ENCODE results near the gene CELF5.
"Not testable (repeated sequence)": the region's sequence is repeated elsewhere in the genome, so short reads cannot be mapped to it uniquely, and the experiment has no call there.

CELF5 gene

DNA sequence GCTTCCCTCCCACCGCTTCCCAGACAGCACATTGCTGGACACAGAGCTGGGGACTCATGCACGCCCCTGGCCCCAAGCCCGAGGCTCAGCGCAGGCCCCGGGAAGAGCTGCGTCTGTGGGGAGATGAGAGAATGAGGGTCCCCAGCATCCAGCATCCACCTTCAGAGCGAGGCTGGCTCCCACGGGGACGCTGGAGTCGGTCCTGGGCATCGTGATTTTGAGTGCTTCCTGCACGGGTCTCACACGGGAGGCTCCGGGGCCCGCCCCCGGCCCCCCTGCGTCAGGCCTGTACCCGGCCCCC is 34.0 kb upstream of the CELF5 start:
- no peak for DNase-seq

DNA sequence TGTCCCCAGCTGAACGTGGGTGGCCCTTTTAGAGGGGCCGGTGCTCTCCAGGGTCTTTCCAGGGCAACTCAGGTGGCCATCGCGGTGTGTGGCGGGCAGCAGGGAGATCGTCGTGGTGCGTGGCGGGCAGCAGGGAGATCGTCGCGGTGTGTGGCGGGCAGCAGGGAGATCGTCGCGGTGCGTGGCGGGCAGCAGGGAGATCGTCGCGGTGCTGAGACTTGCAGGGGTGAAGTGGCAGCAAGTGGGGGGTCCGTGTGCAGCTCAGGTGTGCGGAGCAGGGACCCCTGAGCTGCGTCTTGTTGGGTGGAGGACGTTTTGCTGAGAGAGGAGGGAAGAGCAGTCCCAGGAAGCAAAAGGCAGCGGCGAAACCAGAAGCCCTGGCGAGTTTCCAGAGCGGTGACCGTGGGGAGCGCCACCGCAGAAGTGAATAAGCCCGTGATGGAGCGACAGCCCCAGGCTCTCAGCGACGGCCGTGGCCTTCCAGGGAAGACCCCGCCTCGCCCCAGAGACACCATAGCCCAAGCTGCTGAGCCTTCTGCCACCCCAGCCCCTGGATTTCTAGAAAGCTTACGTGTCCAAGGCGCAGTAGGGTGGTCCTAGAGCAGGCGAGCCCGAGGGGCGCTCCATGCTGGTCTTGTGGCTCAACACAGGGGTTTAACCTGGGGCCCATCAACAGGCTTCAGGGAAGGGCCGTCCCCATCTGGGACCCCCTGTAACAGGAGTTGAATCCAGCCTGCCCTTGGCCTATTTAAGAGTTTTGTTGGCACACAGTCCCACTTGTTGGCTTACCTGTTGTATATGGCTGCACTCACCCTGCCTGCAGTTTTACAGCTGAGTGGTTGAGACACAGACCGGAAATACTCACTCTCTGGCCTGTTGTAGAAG is 33.3 kb upstream of the CELF5 start:
- no peak for DNase-seq

DNA sequence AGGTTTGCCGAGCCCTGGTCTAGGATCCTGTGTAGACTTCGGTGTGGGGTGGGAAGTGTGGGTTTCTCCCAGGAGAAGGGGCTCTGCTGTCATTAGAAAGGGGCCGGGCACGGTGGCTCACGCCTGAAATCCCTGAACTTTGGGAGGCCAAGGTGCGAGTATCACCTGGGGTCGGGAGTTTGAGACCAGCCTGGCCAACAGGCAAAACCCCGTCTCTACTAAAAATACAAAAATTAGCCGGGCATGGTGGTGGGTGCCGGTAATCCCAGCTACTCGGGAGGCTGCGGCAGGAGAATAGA is 32.7 kb upstream of the CELF5 start:
- not testable (repeated sequence) for DNase-seq

DNA sequence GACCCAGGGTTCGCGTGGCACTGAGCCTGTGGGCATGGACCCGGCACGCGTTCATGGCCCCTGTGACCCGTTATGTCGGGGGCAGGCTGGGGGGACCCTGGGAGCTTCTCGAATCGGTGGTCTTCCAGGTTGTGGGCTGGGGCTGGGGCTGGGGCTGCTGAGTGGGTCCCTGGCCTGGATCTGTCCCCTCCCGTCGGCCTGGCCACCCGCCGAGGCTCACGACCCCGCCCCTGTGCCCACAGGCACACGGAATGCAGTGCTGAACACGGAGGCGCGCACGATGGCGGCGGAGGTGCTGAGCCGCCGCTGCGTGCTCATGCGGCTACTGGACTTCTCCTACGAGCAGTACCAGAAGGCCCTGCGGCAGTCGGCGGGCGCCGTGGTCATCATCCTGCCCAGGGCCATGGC is 32.2 kb upstream of the CELF5 start:
- DNase-seq = no peak

DNA sequence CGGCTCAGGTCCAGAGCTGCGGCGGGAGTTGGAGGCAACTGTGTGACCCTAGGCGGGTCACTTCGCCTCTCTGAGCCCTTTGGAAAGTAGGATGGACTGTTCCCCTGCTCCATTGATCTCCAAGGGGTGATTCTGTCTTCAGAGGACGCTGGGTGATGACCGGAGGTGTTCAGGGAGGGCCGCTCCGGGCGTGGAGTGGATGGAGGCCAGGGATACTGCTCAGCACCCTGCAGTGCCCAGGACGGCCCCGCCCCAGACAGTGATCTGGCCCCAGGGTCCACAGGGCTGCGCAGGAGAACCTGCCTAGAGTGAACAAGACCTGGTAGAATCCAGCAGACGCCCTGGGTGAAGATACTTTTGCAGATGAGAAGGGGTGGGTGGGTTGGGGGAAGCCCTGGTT is 31.8 kb upstream of the CELF5 start:
- DNase-seq = no peak

DNA sequence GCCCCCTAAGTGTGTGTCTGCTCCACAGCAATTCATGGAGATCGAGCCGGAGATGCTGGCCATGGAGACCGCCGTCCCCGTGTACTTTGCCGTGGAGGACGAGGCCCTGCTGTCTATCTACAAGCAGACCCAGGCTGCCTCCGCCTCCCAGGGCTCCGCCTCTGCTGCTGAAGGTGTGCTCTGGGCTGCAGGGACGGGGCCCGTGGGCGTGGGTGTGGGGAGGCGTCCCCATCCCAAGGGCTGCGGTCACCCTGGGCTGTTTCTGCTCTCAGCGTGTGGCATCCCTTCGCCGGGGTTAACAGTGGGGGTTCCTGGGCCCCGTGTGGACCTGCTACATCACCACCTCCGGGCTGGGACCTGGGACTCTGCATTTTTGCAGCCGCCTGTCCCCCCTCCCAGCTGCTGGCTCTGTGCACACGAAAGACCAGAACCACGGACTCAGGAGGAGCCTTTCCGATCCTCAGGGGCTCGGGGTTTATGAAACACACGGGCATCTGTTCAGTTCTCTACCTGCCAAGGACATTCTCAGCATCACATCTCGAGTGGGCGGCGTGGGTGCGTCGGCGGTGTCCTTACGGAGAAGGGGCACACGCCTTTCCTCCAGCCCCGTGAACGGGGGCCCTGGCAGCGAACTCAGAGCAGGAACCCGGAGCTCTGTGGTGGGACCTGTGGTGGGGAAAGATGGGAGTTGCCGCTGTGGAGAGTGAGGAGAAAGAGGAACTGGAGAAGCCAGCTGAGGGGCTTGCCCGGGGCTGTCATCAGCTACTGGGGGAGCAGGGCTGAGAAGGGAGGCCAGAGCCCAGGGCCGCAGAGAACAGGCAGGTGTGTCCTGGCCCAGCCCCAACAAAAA is 31.0 kb upstream of the CELF5 start:
- no peak for DNase-seq

DNA sequence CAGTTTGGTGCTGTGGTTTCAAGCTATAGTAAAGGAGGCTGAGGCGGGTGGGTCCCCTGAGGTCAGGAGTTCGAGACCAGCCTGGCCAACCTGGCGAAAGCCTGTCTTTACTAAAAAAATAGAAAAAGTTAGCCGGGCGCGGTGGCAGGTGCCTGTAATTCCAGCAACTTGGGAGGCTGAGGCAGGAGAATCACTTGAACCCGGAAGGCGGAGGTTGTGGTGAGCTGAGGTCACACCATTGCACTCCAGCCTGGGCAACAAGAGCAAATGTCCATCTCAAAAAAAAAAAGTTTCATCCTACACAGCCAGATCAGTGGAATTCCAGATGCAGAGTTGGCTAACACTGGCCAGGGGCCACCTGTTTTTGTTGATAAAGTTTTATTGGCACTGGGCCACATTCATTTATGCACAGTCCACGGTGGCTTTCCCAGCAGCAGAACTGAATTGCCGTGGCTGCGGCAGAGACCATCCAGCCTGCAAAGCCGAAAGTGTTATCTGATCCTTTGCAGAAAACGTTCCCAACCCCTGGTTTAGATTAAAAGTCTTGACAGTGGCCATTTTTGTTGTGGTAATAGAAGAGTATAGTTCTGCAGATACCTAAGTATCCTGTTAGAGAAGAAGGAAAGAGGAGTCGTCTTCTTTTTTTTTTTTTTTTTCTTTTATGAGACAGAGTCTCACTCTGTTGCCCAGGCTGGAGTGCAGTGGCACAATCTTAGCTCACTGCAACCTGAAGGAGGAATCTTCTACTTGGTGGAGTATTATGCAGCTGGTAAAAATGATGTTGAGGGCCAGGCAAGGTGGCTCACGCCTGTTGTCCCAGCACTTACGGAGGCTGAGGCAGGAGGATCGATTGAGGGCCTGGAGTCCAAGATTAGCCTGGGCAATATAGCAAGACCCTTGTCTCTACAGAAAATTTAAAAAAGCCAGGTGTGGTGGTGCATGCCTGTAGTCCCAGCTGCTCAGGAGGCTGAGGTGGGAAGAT is 30.1 kb upstream of the CELF5 start:
- no peak for DNase-seq

DNA sequence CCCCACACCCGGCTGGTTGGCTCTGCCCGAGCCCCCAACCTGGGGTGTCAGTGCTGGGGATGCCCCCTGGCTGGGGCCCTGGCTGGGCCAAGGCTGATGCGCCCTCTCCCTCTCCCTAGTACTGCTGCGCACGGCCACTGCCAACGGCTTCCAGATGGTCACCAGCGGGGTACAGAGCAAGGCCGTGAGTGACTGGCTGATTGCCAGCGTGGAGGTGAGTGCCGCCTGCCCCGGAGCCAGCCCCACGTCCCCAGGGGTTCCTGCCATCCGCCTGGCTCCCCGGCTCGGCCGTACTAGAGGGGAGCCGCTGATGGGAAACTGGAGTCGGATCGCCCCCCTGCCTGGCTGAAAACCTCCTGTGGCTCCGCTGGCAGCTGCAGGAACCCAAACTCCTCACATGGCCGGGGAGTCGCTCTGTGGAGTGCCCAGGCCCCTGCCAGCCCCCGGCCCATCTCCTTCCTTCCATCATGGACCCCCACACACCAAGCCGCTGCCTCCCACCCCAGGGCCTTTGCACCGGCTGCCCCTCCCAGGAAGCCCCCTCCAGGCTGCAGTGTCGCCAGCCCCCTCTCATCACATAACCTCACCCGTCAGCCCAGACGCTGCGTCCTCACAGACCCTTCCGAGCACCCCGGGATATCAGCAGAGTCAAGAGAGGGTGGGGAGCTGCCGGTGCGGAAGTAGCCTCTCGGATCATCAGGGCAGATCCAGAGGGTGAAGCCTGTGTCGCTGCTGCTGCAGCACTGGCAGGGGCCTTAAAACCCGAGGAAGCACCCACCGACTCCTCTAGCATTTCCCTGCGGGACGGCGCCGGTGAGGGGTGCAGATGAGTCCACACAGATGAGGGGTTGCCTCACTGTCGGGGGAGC is 28.2 kb upstream of the CELF5 start:
- DNase-seq = no peak

DNA sequence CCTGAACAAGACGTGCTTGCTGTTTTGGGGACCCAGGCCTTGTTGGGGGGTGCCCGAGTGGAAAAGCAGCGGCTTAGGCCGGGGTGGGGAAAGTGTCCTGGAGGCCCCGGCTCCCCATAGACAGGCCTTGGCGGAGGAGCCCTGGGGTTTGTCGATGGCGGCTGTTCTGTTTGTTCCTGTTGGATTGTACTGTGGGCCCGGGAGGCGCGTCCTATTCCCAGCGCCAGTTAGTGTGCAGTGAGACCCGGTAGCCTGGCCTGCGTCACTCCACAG is 27.6 kb upstream of the CELF5 start:
- no peak for DNase-seq

DNA sequence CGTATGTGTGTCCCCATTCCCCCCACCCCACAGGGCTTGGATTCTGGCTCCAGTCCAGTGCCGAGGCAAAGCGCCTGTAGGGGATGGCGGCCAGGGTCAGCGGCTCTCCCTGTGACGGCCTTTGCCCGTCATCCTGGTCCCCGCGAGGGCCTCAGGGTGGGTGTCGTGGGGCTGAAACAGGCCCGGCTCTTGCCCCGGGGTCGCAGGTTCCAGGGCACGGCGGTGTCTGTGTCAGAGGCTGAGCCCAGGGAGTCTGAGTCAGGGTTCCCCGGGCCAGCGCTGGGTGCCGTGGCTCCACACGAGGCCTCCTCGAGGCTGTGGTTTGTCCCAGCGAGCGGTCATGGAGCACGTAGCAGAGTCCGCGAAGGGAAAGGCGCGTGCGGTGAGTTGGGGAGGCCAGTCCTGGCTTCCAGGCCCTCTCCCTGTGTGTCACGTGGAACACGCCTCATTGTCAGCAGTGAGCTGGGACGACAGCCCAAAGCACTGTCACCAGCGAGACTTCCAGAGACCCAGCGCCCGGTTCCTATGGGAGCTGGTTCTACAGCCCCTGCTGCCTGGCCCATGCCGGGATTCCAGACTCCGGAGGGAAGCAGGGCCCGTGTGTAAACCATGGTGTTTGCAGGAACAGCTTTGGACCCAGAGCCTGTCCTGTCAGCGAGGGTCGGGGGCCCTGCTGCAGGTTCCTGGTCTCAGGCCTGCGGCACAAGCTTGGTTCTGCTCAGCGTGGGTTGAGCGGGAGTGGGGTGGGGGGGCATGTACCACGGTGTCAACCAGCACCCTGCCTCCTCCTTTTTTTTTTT is 25.4 kb upstream of the CELF5 start:
- no peak for DNase-seq

DNA sequence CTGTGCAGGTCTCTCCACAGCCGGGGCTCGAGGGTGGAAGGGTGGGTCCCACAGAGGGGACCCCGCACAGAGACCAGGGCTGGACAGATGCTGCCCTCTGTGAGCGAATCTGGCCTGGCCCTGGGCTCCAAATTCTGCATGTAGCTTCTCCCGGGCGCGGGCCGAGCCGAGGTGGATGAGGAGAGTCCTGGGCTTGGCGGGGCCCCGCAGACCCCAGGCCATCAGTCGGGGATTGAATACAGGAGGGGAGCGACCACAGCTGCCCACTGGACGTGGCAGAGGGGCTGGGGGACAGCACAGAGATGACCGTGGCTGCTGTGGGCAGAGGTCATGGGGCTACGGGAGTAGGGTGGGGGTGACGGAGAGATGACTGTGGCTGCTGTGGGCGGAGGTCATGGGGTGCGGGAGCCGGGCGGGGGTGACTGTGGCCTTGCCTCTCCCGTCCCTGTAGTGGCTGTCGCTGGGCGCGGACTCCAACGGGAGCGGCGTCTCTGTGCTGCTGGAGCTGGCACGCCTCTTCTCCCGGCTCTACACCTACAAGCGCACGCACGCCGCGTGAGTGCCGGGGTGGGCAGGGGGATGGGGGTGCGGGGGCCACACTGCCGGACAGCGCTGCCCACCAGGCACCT is 23.3 kb upstream of the CELF5 start:
- DNase-seq = no peak

DNA sequence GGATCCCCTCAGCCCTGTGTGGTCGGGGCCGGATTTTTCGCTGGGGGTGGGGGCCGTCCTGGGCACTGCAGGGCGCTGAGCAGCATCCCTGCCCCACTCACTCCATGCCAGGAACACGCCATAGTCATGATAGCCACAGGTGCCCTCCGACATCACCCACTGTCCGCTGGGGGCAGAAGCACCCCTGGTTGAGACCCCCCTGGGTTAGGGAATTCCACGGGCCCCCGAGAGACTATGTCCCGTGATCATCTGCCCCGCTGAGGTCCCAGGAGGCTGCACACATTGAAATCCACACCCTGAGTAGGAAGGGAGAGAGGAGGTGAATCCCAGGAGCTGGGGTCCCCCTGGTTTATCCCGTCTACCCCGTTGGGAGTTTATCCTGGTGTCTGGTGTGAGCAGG is 22.6 kb upstream of the CELF5 start:
- no peak for DNase-seq

DNA sequence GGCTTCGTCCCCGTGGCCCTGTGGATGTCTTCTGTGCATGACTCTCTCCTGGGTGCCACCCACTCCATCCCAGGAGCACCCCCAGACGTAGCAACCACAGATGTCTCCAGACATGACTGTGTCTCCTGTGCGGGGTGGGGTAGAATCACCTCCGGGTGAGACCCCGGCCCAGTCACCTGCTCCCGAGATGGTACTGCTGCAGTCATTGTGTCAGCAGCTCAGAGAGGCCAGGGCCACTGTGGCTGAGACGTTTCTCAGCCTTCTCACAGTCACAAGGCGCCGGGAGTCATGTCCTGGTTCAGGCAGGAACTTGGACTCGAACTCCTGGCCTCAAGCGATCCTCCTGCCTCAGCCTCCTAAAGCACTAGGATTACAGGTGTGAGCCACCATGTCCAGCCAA is 22.1 kb upstream of the CELF5 start:
- DNase-seq = no peak

DNA sequence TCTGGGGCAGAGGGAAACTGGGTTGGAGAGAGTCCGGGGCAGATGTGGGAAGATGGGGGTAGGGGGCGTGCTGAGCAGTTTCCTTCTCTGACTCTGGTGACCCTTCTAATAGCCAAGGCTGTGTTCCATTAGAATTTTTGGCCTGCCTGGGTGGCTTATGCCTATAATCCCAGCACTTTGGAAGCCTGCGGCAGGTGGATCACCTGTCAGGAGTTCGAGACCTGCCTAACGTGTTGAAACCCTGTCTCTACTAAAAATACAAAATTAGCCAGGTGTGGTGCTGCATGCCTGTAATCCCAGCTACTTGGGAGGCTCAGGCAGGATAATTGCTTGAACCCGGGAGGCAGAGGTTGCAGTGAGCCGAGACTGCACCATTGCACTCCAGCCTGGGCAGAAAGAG is 21.6 kb upstream of the CELF5 start:
- not testable (repeated sequence) for DNase-seq

DNA sequence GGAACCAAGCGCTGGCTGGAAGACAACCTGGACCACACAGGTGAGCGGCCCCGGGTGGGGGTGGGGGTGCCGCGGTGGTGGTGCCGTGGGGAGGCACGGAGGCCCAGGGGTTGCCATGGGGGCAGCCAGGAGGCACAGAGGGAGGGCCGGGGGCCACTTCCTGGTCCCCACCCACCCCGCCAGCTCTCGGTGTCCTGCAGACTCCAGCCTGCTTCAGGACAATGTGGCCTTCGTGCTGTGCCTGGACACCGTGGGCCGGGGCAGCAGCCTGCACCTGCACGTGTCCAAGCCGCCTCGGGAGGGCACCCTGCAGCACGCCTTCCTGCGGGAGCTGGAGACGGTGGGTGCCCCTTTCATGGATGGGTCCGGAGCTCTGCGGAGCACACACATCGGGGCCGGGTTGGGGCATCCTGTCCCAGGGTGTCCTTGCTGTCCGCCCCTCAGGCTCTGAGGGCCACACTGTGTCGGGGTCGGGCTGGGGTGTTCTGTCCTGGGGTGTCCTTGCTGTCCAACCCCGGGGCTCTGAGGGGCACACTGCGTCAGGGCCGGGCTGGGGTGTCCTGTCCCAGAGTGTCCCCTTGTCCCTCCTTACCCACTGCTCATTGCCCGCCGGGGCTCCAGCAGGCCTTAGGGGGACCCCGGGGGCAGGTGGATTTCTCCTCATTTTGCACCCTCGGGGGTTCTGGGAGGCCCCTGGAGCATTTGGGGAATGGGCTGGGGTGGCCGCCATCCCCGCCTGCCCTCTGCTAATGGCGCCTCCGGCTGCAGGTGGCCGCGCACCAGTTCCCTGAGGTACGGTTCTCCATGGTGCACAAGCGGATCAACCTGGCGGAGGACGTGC is 20.4 kb upstream of the CELF5 start:
- DNase-seq = no peak

DNA sequence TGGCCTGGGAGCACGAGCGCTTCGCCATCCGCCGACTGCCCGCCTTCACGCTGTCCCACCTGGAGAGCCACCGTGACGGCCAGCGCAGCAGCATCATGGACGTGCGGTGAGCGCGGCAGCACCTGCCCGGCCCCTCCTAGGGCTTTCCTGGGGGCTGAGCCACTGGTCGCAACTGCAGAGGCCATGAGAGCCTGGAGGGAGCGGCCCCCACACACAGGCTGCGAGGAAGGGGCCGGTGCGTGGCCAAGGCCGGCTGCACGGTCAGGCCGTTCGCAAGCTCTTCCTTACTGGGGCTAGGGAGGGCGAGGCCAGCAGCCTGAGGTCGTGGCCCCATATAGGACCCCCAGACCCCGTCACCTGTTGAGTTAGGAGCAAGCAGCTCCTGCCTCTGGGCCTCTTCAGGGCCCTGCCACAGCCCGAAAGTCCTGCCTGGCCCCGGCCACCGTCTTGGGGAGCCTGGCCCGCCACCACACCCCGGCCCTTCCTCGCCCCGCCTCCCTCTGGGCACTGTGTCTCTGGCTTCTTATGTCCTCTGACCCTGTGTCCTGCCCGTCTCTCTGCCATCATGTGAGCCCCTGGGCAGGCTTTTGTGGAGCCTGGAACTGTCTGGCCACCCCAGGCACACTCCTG is 19.7 kb upstream of the CELF5 start:
- no peak for DNase-seq

DNA sequence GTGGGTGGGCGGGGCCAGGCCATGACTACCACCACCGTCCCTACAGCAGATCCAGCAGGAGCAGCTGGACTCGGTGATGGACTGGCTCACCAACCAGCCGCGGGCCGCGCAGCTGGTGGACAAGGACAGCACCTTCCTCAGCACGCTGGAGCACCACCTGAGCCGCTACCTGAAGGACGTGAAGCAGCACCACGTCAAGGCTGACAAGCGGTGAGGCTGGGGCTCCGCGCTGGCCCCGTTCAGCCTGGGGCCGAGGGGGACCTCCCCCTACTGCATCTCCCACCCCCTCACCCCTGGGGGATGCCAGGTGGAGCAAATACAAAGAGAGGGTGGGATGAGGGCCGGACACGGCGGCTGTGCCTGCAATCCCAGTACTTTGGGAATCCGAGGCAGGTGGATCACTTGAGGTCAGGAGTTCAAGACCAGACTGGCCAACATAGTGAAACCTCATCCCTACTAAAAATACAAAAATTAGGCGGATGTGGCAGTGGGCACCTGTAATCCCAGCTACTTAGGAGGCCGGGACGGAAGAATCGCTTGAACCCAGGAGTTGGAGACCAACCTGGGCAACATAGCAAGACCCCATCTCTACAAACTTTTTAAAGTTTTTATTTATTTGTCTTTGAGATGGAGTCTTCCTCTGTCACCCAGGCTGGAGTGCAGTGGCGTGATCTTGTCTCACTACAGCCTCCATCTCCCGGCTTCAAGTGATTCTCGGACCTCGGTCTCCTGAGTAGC is 18.1 kb upstream of the CELF5 start:
- no peak for DNase-seq

DNA sequence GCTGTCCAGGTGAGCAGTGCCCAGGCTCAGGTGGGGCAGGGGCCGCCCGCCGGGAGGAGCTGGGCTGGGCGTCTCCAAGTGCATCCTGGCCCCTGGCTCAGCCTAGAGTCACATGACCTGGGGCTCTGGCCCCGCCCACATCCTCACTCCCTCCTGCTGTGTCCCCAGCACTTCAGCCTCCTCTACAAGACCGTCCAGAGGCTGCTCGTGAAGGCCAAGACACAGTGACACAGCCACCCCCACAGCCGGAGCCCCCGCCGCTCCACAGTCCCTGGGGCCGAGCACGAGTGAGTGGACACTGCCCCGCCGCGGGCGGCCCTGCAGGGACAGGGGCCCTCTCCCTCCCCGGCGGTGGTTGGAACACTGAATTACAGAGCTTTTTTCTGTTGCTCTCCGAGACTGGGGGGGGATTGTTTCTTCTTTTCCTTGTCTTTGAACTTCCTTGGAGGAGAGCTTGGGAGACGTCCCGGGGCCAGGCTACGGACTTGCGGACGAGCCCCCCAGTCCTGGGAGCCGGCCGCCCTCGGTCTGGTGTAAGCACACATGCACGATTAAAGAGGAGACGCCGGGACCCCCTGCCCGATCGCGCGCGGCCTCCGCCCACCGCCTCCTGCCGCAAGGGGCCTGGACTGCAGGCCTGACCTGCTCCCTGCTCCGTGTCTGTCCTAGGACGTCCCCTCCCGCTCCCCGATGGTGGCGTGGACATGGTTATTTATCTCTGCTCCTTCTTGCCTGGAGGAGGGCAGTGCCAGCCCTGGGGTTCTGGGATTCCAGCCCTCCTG is 16.8 kb upstream of the CELF5 start:
- DNase-seq = no peak
